Colon (tissue), 2 donors: Measurements from ENCODE around the gene UBL5.

Source experiments
- FAIRE-seq: peaks from 2 replicates; lab custom pipeline; 2012; peaks lifted over from hg19 to GRCh38; lab: Jason Lieb, UNC
- donor health status: control.
- donor health status: control.

The UBL5 gene

DNA sequence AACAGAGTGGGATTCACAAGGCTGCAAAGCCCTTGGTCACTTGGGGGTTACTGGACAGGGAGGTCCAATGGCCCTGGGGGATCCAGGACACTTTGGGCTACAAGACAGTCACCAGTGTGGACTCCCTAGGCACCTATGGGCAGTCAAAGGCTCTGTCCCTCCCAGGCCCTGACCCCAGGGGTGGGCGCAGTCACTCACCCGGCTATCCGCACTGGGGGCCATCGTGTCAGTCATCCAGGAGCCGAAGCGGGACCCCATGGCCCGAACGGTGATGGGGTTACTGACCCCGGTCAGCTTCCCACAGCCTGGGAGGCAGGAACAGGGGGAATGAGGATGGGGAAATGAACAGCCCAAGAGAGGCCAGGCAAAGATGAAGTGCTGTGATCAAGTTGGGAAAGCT is 28.9 kb downstream of the UBL5 start:
- FAIRE-seq, result no peak

DNA sequence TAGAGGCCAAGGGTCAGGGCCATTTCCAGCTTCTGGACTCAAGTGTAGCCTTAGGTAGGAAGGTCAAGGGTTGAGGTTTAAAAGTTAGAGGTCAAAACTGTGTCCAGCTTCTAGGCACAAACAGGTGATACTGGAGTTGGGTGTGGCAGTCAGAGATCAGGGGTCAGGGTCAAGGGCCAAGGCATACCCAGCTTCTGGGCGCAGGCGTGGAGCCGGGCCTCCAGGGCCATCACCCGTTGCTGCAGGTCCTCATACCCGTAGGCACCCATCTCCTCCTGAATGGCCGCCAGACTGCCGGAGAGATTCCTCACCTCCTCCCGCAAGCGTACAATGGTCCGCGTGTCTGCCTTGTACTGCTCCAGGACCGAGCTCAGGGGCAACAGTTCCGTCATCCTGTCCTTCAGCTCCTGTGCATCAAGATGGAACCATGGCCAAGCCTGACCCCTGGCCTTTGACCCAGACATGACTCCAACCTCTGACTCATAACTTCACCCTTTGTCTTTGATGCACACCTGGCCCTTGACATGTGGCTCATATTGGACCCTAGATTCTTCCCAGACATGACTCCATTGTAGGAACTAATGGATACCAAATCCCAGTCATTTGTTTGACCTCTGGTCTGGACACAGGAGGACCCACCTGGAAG is 29.5 kb downstream of the UBL5 start:
- no peak for FAIRE-seq

DNA sequence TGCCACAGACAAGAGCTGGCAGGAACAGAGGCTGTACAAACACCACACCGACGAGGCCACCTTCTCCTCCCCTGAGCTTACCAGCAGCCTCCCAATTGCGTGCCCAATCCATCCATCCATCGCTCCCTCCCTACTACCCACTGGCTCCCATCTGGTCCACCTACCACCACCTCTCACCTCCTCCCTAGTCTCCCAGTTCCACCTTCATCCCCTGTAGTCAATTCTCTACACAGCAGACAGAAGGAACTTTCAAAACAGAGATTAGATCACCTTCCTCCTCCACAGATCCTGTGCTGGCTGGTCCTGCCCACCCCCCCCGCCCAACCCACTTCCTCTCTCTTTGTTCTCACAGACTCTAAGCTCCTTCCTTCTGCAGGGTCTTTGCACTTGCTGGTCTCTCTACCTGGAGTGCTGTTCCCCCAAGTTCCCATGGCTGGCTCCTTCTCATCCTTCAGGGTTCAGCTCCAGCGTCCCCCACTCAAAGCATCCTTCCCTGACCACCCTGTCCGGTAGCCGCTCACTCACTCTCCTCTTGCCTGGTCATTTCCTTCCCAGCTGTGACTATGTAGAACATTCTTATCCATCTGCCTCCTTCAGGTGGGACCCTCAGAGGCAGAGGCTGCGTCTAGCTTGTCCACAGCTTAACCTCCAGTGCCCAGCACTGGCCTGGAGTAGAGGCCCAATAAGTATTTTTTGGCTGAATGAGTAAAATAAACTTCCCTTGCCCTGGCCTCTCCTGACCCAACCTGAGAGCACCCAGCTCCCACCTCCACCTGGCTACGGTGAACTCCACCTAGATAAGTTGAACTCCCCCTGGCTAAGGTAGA is 30.4 kb downstream of the UBL5 start:
- FAIRE-seq, result no peak

DNA sequence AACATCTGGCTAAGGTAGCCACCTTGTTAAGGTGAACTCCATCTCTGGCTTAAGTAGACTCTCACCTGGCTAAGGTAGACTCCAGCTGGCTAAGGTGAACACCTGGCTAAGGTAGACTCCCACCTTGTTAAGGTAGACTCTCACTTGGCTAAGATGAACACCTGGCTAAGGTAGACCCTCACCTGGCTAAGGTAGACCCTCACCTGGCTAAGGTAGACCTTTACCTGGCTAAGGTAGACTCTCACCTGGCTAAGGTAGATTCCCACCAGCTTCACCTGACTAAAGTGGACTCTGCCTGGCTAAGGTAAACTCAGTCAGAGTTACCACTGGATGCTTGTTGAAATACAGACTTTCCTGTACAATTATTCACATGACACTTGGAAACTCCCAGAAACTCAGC is 31.0 kb downstream of the UBL5 start:
- no peak for FAIRE-seq

DNA sequence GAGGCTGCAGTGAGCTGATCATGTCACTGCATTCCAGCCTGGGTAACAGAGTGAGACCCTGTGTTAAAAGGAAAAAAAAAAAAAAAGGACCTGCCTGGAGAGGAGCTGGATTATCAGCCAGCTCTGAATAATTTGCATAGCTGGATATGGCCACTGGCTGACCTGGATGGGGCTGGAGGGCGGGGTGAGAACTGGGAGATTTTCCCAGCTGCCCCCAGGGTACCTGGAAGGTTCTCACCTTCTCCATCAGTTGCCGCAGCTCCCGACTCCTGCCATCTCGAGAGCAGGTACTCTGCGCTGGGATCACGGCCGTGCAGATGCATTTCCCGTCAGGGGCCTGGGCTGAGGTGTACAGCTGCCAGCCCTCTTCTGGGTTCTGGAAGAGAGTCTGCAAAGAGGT is 32.7 kb downstream of the UBL5 start:
- no peak for FAIRE-seq

DNA sequence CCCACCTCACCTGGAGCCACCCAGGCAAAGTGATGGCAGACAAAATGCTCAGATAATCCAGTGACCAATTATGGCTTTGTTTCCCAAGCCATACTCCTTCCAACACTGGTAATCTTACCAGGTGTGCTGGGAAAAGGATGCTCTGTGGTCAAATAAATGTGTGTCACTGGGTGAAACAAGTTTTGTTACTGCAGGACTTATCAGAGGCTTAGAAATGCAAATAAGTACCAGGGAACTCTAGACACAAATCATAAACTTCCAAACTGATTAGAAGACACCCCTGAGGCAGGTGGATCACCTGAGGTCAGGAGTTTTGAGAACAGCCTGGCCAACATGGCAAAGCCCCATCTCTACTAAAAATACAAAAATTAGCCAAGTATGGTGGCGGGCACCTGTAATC is 33.8 kb downstream of the UBL5 start:
- FAIRE-seq, result no peak

DNA sequence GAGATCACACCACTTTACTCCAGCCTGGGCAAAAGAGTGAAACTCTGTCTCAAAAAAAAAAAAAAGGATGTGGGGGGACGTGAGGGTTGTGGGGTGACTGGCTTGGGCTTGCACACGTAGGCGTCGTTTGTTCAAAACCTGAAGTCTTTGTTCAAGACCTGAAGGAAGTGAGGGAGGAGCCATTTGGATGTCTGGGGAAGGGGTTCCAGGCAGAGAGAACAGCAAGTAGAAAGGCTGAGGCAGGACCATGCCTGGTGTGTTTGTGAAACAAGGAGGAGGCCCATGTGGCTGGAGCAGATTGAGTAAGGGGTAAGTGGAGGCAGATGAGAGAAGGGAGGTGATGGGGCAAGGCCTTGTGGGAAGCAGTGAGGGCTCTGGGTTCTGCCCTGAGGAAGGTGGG is 35.2 kb downstream of the UBL5 start:
- FAIRE-seq, result no peak

DNA sequence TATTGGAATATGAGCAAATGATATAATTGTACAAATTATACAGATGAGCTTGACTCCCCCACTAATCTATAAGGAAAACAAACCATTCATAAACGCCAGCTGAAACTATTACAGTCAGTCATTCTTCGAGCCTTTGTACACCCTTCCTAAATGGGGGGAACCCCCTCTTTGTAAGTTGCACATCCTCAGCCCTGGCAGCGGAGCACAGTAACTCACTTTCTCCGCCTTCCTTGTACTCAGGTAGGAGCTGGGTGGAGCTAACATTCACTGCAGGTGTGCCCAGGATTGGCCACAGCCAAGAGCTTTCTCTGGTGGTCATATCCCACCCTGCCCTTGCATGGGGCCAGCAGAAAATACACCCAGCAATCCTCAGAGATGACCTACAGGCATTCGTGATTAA is 36.0 kb downstream of the UBL5 start:
- no peak for FAIRE-seq

DNA sequence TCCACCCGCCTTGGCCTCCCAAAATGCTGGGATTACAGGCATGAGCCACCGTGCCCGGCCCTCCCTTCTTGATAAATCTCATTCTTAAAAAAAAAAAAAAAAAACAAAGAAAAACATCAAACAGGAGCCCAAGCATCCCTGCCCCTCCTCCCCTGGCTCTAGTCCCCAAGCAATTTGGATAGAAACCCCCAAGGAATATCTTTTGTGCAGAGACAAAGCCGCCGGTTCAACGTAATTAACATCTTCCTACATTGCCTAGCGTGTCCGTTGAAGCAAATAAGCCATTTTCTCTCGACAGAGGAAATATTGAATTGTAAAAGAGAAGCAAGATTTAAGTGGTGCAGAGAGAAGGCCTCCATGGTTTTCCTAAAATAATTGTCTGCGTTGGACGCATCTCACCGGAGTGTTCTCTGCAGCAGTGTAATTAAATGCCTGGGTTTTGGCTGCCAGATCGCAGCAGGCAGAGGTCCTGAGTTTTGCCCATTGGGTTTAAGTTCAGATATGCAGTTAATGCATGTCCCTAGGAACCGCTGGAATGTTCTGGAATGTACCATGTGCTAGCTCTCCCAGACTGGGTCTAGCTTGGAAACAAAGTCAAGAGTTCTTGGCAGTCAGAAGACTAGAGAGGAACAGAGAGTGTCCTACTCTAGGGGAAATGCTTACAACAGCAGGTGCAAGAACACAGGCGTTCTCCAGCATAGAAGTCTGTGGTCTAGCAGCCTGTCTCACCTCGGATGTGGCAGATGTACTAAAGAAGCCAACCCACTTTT is 38.2 kb downstream of the UBL5 start:
- FAIRE-seq, result no peak

DNA sequence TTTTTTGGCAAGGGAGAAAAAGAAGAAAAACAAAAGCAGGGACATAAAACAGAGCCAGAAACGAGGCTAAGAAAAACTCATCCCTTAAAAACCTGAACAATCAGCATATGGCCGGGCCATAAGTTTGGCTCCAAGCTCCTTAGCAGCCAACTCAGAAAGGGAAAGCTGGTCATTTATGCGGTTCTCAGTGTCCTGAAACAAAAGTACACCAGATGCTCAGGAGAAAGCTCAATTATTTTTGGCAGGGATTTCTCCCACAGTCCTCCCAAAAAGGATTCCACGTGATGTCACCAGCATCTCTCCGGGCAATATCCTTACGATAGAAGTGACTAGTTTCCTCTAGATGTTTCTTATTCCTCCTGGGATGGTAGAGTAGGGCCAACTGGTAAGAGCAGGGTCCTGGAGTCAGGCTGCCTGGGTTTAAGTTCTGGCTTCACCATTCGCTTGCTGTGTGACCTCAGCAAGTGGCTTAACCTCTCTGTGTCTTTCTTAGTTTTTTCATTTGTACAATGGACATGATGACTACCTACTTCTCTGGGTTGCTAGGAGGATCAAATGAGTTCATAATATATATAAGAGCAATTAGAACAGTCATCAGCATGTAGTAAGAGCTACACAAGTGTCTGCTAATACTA is 41.4 kb downstream of the UBL5 start:
- FAIRE-seq, result no peak

DNA sequence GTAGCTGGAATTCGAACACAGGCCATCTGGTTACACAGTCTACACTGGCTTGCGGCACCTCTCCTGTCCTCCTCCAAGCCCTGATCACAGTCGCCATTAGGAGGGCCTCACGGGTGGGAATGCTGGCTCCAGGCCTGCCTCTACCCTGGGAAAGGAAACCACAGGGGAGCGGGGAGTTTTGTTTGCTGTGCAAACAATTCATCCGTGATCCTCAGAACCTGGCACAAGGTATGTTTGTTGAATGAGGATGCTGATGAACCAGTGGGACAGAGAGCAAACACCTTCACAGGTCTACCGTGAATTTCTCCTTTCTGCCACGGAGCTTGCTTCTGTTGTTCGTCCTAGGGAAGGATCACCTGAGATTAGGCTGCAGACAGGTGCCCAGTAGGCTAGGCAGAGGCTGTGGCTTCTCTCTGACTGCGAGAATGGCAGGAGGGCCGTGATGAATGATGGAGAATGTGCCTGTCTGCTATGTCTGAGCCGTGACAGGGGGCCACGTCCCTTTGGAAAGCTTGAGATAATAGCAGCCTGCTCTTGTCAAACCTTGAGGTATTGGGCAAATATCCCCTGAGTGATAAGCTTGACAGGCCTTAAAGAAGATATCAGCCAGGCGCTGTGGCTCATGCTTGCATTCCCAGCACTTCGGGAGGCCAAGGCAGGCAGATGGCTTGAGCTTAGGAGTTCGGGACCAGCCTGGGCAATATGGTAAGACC is 44.1 kb downstream of the UBL5 start:
- FAIRE-seq, result no peak

DNA sequence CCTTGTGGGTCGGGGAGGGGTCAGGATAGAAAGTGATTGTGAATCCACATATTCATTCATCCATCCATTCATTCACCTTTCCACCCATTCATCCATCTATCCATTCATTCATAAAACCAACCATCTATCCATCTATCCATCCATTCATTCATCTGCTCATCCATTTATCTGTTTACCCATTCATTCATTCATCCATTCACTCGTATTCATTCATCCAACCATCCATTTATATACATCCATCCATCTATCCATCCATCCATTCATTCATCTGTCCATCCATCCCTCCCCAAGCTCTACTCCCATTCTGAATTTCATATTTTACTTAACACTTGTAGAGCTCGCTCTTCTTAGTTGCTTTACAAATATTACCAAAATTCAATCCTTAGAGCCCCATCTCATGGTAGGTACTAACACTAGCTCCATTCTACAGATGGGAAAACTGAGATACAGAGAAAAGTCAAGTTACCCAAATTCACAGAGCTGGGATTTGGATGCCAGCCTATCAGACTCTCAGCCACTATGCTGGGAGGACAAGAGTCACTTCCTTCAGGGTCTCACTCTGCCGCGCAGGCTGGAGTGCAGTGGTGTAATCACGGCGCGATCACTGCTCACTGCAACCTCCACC is 45.0 kb downstream of the UBL5 start:
- FAIRE-seq, result no peak

DNA sequence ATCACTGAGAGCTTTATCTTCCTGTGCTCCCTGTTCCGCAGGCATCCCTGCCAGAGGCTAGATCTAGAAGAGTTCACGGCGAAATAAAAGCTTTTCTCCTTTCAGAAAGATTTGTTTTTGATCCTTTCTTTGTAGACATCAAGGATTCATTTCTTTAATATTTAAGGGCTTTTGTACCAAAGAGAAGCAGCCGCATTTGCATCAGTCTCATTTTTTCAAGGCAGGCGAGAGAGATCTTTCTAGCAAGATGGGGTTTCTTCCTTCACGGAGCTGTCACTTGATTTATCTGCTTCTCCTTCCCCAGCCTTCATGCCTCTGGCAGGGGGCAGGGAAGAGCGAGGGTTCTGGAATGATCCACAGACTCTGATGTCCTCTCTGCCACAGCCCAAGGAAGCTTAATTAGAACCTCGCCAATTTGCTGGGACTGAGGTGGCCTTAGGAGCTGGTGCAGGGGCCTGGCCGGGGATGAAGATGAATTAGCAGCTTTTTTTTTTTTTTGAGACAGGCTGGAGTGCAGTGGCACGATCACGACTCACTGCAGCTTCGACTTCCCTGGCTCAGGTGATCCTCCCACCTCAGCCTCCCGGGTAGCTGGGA is 47.4 kb downstream of the UBL5 start:
- no peak for FAIRE-seq

DNA sequence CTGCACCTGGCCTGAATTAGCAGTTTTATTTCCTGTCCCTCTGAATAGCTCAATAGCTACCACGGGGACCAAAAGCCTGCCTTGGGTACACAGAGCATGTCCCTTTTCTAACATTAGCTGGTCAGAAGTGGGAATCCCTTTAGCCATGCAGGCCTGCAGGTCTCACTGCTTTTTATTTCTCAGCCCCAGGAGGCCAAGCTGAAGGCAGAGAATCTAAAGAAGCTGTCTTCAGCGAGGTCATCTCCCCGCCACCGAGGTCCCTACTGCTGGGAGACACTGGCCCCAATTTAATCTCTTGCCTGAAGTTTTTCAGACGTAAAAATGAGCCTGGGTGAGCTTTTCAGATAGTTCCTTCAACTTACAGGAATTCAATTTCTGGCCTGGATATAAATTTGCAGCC is 48.1 kb downstream of the UBL5 start:
- FAIRE-seq, result no peak

DNA sequence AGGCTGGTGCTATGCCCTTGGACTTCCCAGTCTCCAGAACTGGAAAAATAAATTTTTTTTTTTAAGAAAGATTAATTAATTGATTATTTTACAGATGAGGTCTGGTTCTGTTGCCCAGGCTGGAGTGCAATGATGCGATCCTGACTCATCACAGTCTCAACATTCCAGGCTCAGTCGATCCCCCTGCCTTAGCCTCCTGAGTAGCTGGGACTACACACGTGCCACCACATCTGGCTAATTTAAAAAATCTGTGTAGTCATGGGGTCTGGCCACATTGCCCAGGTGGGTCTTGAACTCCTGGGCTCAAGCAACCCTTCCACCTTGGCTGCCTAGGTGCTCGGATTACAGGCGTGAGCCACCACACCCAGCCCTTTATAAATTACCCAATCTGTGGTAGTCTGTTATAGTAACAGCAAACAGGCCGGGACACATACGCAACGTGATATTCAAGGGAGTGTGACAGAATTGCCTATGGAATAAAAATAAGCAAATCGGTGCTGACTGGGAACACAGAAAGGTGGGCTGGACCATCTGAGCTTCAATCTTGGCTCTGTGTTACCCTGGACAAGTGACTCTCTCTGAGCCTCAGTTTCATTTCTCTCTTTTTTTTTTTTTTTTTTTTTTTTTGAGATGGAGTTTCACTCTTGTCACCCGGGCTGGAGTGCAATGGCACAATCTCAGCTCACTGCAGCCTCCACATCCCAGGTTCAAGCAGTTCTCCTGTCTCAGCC is 50.2 kb downstream of the UBL5 start:
- no peak for FAIRE-seq

DNA sequence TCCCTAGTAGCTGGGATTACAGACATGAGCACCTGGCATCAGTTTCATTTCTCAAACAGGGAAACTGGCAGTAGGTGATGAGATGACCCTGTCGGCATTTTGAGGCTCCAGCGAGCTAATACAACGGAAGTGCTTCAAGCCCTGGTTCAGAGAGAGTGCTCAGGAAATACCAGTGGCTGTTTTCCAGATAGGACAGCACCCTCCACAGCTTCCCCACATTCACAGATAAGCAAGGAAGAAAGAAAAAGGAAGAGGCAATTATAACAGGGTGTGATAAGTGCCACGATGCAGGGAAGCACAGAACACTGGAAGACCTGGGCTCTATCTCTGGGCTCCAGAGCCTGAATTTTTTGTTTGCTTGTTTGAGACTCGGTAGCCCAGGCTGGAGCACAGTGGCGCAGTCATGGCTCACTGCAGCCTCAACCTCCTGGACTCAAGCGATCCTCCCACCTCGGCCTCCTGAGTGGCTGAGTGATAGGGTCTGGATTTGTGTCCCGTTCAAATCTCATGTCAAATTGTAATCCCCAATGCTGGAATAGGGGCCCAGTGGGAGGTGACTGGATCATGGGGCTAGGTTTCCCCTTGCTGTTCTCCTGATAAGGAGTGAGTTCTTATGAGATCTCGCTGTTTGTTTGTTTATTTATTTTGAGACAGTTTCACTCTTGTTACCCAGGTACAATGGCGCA is 50.9 kb downstream of the UBL5 start:
- no peak for FAIRE-seq
